CD4-positive, alpha-beta T cell treated with Interleukin-12 subunit alpha and Interleukin-12 subunit beta, for 1 hour (primary cell): ENCODE results near the gene SPATA6.
"Not testable (repeated sequence)": the region's sequence is repeated elsewhere in the genome, so short reads cannot be mapped to it uniquely, and the experiment has no call there.

ENCODE experiments used
- DNase-seq: peaks from one replicate; pipeline ENCODE4 v3.0.0-alpha.2; 2020

SPATA6 gene

GRCh38 chr1:48338257-48338656 lies 133.7 kb downstream of the SPATA6 start:
- no peak for DNase-seq

- DNase-seq: no peak
Observed at GRCh38 chr1:48333316-48333715, 138.7 kb downstream of the SPATA6 start.

GRCh38 chr1:48332115-48332514 lies 139.9 kb downstream of the SPATA6 start:
- no peak for DNase-seq

GRCh38 chr1:48329905-48330304 lies 142.1 kb downstream of the SPATA6 start:
- no peak for DNase-seq

DNA sequence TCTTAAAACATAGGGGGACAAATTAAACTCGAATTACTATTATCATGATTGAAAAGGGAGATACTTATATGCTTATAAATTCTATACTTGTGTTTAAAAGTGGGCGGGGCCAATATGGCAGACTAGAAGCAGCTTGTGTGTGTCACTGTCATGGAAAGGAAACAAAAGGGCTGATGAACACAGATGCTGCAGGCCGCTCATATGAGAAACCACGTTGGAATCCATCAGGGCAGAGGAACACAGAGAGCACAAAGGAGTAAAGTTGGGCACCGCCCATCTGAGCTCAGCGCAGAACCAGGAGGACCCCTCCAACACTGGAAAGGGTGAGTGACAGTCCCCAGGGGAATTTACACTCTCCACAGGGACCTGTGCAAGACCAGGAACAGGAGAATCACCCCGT lies 142.5 kb downstream of the SPATA6 start:
- DNase-seq: no peak

DNA sequence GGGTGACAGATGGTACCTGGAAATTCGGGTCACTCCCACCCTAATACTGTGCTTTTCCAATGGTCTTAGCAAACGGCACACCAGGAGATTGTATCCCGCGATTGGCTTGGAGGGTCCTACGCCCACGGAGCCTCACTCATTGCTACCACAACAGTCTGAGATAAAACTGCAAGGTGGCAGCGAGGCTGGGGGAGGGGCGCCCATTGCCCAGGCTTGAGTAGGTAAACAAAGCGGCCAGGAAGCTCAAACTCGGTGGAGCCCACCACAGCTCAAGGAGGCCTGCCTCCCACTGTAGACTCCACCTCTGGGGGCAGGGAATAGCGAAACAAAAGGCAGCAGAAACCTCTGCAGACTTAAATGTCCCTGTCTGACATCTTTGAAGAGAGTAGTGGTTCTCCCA lies 160.2 kb downstream of the SPATA6 start:
- DNase-seq: not testable (repeated sequence)

- no peak for DNase-seq
Observed at GRCh38 chr1:48309564-48310082, 162.4 kb downstream of the SPATA6 start.

DNA sequence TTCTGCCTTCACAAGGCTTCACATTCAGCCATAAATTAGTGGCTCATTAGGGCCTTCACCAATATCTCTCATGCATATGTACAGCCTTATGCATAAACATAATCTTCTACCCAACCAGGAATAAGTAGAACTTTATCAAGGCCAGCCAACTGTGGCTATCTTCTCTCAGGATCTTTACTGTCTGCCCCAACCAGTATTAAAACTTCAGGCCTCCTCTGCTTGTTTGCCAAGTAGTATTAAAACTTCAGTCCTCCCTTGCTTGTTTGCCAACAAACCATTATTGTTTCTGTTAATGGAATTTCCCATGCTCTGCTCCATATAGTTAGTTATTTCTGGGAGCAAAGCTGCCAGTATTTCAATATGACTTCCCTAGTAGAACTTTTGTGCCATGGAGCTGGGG lies 169.4 kb downstream of the SPATA6 start:
- no peak for DNase-seq

- no peak for DNase-seq
Observed at GRCh38 chr1:48294656-48295055, 177.3 kb downstream of the SPATA6 start.

- DNase-seq: not testable (repeated sequence)
Observed at GRCh38 chr1:48294094-48294493, 177.9 kb downstream of the SPATA6 start.

GRCh38 chr1:48292706-48293105 lies 179.3 kb downstream of the SPATA6 start:
- no peak for DNase-seq

GRCh38 chr1:48291421-48291820 lies 180.6 kb downstream of the SPATA6 start:
- DNase-seq: no peak

DNA sequence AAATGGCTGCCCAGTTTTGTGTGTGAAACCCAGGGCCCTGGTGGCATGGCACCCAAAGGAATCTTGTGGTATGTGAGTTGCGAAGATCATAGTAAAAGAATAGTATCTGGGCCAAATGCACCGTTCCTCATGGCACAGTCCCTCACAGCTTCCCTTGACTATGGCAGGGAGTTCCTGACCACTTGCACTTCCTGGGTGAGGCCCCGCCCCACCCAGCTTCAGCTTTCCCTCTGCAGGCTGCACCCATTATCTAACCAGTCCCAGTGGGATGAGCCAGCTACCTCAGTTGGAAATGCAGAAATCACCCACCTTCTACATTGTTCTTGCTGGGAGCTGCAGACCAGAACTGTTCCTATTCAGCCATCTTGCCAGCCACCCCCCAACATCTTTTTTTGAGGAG lies 186.5 kb downstream of the SPATA6 start:
- no peak for DNase-seq

DNA sequence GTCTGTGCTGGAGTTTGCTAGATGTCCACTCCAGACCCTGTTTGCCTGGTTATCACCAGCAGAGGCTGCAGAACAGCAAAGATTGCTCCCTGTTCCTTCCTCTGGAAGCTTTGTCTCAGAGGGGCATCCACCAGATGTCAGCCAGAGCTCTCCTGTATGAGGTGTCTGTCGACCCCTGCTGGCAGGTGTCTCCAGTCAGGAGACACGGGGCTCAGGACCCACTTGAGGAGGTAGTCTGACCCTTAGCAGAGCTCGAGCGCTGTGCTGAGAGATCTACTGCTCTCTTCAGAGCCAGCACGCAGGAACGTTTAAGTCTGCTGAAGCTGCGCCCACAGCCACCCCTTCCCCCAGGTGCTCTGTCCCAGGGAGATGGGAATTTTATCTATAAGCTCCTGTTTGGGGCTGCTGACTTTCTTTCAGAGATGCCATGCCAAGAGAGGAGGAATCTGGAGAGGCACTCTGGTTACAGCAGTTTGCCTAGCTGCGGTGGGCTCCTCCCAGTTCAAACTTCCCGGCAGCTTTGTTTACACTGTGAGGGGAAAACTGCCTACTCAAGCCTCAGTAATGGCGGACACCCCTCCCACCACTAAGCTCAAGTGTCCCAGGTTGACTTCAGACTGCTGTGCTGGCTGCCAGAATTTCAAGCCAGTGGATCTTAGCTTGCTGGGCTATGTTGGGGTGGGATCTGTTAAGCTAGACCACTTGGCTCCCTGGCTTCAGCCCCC lies 187.1 kb downstream of the SPATA6 start:
- DNase-seq: not testable (repeated sequence)

GRCh38 chr1:48282329-48282728 lies 189.7 kb downstream of the SPATA6 start:
- not testable (repeated sequence) for DNase-seq

DNA sequence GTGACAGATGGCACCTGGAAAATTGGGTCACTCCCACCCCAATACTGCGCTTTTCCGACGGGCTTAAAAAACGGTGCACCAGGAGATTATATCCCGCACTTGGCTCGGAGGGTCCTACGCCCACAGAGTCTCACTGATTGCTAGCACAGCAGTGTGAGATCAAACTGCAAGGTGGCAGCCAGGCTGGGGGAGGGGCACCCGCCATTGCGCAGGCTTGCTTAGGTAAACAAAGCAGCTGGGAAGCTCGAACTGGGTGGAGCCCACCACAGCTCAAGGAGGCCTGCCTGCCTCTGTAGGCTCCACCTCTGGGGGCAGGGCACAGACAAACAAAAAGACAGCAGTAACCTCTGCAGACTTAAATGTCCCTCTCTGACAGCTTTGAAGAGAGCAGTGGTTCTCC lies 194.6 kb downstream of the SPATA6 start:
- DNase-seq: not testable (repeated sequence)

DNA sequence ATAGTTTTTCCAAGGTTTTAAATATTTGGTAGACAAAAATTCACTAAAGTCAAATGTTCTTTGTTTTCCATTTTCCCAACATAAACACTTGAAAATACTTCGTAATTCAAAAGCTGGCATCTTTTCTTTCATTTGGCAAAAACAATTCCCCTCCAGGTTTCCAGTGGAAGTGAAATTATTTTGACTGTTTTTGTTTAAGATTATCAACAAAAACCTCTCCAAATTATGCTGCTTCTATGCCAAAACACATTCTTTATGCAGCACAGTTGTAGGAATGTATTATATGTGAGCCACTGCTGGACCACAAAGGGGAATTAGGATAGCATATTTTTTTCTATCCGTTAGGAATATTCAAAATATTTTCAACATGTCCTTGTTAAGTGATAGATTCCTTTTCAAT lies 205.4 kb downstream of the SPATA6 start:
- no peak for DNase-seq

DNA sequence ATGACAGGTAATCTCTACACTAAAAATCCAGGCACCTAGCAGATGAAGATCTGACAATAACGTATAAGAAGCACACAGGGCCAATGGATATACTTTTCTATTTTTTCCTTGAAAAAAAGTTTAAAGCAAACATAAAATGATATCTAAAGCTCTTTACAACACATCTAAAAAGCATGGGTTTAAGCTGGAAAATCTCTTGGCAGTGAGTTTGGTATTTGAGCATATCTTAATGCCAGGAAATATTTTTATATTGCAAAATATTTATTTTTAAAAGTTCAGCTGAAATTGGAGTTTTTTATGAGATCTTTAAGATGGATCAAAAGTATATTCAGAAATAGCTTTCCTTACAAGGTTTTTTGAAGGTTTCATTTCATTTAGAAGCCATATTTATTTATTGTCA lies 209.0 kb downstream of the SPATA6 start:
- no peak for DNase-seq

GRCh38 chr1:48261881-48262400 lies 210.1 kb downstream of the SPATA6 start:
- DNase-seq: no peak

DNA sequence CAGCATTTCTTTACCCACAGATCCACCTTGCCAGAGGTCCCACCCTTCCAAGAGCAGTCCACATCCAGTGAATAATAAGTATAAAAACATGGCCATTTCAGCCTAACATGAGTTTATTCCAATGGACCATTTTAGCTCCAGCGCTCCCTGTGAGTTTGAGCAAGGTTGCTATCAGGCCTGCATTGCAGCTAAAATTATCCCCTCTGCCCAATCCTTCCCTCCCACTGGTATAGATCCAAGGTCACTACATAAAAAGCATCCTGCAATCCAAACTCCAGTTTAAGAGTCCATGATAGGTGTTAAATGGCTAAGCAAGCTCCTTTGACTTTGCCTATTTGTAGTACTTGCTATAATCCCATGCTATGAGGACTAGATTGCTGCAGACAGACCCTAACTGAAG lies 213.9 kb downstream of the SPATA6 start:
- DNase-seq: no peak

- no peak for DNase-seq
Observed at GRCh38 chr1:48254254-48254653, 217.8 kb downstream of the SPATA6 start.

DNA sequence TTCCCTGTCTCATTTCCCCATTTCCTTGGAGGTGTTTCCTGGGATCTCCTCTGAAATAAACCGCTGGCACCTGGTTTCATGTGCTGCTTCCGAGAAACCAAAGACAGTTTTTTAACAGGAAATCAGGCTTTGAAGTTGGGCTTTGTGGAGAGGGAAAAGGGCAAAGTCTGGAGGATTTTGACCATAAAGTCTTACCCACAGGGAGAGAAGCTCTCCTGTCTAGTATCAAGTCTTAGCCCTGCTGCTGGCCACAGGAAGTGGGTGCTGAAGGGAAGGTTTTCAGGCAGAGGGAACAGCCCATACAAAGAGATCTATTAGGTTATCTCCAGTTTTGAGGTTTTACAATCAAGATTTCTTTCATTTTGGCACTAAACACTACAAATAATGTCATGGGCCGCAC lies 220.2 kb downstream of the SPATA6 start:
- no peak for DNase-seq

DNA sequence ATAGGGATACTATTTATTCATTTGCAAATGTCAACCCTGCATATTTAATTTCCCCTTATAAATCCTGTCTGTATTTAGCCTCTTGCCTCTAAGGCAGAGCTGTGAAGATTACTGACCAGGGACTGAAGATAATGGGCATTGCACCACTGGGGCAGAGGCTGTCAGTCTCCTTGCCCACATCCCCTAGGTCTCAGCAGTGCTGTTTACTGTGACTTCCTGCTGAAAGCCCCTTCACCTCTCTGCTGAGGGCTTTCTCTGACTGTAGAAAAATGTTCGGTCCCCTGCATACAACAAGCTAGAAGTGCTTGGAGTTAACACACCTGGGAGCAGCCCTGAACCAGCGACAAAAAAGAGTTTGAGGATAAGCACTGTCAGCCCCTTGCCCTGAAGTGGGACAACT lies 220.7 kb downstream of the SPATA6 start:
- no peak for DNase-seq

DNA sequence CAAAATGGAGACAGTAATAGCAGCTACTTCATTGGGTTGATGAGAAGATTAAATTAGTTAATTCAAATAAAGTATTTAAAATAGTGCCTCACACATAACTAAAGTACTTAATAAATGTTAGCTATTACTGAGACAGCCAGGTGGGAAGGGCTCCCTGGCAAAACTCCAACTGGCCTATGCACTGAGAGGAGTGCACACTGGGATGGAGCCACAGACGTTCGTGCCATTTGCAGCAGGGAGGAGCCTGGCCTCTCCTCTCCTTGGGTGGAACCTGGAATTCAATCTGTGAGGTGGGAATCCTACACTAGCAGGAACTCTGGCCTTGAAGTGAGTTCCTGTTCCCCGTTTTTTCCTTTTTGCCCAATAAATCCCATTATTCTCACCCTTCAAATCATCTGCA lies 221.4 kb downstream of the SPATA6 start:
- DNase-seq: no peak

DNA sequence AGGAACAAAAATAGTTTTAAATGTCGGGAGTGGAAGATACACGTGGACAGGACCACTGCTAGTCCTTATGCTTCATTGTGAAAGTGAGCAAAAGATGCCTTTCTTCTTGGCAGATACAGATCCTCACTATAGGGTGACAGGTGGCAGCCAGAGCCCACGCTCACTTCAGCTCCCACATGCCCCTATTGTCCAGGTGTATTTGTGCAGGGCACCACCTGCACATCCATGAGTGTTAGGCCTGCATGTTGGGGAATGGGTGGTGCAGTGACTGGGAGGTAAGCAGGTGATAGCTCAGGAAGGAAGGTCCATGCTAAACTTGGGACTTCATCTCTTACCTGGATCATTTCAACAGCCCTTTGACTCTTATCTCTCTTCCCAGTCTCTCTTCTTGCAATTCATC lies 222.1 kb downstream of the SPATA6 start:
- no peak for DNase-seq
